Thyroid gland (tissue), 4 donors: ENCODE measurements around the gene CRTC3.
"Not testable (repeated sequence)": the region's sequence is repeated elsewhere in the genome, so short reads cannot be mapped to it uniquely, and the experiment has no call there.

Experiments
- CTCF ChIP-seq, 6 experiments: fragments of 200-600 bp in 3 of 6; fragments of 450-650 bp in 3 of 6; sonication (generic) in 3 of 6; IDR thresholded peaks; one replicate each; pipeline ENCODE4 v1.5.1; 2016 to 2019; ENCODE audit warnings: antibody characterized with exemption in 6 of 6, mild to moderate bottlenecking in 2 of 6, inconsistent platforms in 1 of 6, moderate library complexity in 1 of 6
- POLR2A ChIP-seq, 2 donors: fragments of 450-650 bp; IDR thresholded peaks; one replicate each; pipeline ENCODE4 v1.6.1; 2017; ENCODE audit warnings: antibody characterized with exemption in 2 of 2, mild to moderate bottlenecking in 2 of 2, moderate library complexity in 1 of 2

GRCh38 chr15:90667755-90668345, 138.1 kb downstream of the CRTC3 start:
- TF ChIP-seq CTCF, POLR2A (IDR thresholded peaks at IDR 0.05): not testable (repeated sequence)
